GM12874 (cell line): ENCODE data around the gene KRTAP10-7.

Experiments
- TF ChIP-seq, protein P1 (sequence below): IDR thresholded peaks from 2 replicates; pipeline ENCODE4 v1.5.1; 2011; ENCODE audit warnings: low read depth, mild to moderate bottlenecking, control low read depth, low read length, moderate library complexity; ENCODE audit not compliant: insufficient read depth

The KRTAP10-7 gene

DNA sequence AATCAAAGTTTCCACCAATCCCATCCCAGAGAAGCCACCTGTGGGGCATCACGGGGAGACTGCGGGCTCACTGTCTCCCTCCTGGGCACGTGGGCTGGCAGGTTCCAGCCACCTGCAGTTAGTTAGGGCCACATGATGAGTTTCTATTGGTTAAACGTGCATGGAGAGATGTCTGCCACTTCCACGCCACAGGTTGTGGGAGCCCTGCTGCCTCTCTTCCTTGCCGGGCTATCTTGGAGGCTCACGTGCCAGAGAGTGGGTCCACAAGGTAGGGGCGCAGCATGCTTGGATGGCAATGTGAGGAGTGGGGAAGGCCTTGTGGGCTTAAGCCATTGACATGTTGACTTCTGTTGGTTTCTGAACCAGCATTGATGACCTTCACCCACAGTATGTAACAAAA, 3.5 kb downstream of the KRTAP10-7 start:
- TF ChIP-seq, protein P1, sequence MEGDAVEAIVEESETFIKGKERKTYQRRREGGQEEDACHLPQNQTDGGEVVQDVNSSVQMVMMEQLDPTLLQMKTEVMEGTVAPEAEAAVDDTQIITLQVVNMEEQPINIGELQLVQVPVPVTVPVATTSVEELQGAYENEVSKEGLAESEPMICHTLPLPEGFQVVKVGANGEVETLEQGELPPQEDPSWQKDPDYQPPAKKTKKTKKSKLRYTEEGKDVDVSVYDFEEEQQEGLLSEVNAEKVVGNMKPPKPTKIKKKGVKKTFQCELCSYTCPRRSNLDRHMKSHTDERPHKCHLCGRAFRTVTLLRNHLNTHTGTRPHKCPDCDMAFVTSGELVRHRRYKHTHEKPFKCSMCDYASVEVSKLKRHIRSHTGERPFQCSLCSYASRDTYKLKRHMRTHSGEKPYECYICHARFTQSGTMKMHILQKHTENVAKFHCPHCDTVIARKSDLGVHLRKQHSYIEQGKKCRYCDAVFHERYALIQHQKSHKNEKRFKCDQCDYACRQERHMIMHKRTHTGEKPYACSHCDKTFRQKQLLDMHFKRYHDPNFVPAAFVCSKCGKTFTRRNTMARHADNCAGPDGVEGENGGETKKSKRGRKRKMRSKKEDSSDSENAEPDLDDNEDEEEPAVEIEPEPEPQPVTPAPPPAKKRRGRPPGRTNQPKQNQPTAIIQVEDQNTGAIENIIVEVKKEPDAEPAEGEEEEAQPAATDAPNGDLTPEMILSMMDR = no peak

DNA sequence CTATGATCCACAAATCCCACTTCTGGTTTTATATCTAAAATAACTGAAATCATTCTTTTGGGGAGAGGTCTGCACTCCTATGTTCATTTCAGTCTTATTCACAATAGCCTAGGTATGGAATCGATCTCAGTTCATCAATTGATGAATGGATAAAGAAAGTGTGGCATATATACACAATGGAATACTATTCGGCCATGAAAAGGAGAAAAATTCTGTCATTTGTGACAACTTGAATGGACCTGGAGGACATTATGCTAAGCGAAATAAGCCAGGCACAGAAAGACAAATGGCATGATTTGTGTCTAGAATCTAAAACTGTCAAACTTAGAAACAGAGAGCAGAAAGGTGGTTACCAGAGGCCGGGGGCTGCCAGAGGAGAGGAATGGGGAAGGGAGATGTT, 6.1 kb downstream of the KRTAP10-7 start:
- TF ChIP-seq, protein P1 = no peak

DNA sequence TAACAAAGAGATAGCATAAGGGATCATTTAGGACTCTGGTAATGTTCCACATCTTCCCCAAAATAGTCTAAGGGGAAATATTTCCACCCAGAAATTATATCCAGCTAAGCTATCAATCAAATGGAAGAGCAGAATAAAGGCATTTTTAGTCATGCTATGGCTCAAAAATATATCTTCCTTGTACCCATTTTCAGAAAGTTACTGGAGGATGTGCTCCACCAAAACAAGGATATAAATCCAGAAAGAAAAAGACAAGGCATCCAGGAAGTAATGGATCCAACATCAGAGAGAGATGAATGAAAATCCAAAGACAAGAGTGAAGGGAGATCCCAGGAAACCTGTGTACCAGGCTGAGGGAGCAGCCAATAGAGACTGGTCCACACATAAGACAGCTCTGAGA, 8.8 kb downstream of the KRTAP10-7 start:
- TF ChIP-seq, protein P1 = no peak

DNA sequence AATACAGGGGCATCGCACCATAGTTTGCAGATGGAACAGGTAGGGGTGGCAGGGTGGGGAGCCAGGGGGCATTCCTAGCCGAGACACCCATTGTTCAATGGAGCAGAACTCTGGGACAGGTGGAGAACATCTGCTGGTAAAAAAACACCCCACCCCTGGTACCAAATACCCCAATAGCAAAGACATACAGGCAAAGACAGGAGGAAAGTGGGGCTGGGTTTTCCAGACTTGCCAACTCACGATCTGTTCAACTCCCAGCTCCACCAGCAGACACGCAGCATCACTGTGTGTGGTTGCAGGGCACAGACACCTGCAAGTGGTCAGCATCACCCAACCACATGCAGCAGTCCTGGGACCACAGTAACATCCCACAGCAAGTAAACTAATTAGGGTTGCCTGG, 11.2 kb downstream of the KRTAP10-7 start:
- TF ChIP-seq, protein P1 = no peak

DNA sequence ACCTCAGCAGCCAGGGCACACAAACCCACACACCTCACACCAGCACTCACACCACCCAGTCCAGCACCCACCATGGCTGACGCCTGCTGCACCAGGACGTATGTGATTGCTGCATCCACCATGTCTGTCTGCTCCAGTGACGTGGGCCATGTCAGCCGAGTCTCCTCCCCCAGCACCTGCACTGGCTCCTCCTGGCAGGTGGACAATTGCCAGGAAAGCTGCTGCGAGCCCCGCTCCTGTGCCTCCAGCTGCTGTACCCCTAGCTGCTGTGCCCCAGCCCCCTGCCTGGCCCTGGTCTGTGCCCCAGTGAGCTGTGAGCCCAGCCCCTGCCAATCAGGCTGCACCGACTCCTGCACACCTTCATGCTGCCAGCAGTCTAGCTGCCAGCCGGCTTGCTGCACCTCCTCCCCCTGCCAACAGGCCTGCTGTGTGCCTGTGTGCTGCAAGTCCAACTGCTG, 11.7 kb downstream of the KRTAP10-7 start, which contains the start of gene KRTAP10-8:
TSS of gene KRTAP10-8 (plus strand) at position 51 of the 458 bp plus-strand sequence. CDS start at position 73, 22 bp downstream.
- TF ChIP-seq, protein P1 = no peak

DNA sequence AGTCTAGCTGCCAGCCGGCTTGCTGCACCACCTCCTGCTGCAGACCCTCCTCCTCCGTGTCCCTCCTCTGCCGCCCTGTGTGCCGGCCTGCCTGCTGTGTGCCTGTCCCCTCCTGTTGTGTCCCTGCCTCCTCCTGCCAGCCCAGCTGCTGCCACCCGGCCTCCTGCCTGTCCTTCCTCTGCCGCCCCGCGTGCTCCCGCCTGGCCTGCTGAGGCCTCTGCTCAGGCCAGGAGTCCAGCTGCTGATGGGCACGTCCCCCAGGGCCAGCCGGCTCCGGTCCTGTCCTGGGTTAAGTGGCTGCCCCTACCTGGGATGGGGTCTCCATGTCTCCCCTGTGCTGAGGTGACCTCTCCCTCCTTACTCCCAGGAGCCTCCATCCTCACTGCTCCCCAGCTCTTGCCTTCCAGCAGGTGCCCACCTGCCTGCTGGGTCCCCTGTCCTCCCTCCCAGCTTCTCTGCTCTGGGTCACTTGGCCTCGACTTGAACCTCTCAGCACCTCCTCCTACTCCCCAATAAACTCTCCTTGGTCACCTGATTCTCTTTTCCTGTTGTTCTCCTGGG, 12.4 kb downstream of the KRTAP10-7 start:
- TF ChIP-seq, protein P1 = no peak

DNA sequence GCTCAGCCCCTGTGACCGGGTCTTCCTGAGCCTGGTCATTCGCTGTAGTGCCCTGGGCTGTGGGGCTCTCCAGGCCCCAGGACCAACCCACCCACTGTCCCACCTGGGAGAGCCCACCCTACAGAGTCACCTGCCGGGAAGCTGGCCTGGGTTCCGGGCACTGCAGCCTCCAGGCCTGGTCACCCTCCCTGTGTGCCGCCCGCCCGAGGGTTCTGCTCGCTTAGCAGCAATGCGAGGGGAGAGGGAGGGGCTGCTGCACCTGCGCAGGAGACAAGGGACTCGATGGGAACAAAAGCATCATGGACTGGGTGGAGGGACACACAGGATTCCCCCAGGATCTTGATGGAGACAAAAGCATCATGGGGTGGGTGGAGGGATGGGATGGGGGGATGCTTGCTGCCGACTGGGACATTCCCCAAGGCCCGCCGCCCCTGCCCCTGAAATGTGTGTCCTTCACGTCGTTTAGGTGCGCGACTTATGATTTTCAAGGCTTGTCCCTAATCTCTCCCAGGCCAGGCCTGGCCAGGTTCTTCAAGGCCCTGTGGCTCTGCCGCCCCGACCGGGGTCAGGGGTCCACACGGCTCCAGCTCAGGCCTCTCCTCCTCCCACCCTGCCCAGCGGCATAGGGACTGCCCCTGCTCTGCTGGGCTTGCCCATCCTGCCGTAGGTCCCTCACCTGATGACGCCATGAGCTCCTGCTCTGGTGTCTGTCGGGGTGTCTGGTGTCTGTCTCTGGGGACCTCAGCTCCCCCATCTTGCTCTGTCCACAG, 13.2 kb downstream of the KRTAP10-7 start:
- TF ChIP-seq, protein P1 = no peak
